A549 (cell line): ENCODE data around the gene AFF2.

ENCODE experiments used
- CTCF ChIP-seq: fragments of >200 bp; sonication (Bioruptor Twin); formaldehyde crosslinking; IDR thresholded peaks from 3 replicates; pipeline ENCODE4 v1.5.1; 2016
- EP300 ChIP-seq, 2 experiments: fragments of >200 bp; sonication (Bioruptor Twin); formaldehyde crosslinking; IDR thresholded peaks; 2 replicates in 1 of 2; 3 replicates in 1 of 2; pipeline ENCODE4 v1.6.1; 2016 to 2017
- HOXA7 ChIP-seq: fragments of 250-450 bp; sonication (Bioruptor Pico); IDR thresholded peaks from 2 replicates; pipeline ENCODE4 v1.5.0; 2020; ENCODE audit warnings: mild to moderate bottlenecking, moderate library complexity
- KDM5A ChIP-seq: fragments of 200-600 bp; sonication (generic); IDR thresholded peaks from 2 replicates; pipeline ENCODE4 v1.6.1; 2016; ENCODE audit warnings: antibody characterized with exemption, mild to moderate bottlenecking
- MAZ ChIP-seq: fragments of 150-350 bp; IDR thresholded peaks from 2 replicates; pipeline ENCODE4 v1.6.1; 2014; ENCODE audit warnings: antibody characterized with exemption, low read depth, low read length, borderline replicate concordance
- NPAS2 ChIP-seq: fragments of 250-450 bp; sonication (Bioruptor Pico); IDR thresholded peaks from 2 replicates; pipeline ENCODE4 v1.8.0; 2022; ENCODE audit warnings: mild to moderate bottlenecking, moderate library complexity, borderline replicate concordance
- POLR2A ChIP-seq: IDR thresholded peaks from 2 replicates; pipeline ENCODE4 v1.6.1; 2012; ENCODE audit warnings: mild to moderate bottlenecking, low read length
- TP53 ChIP-seq: fragments of 250-450 bp; sonication (Bioruptor Pico); IDR thresholded peaks from 2 replicates; pipeline ENCODE4 v1.5.0; 2021; ENCODE audit warnings: mild to moderate bottlenecking, moderate library complexity

- no peak for TF ChIP-seq MAZ
- TF ChIP-seq EP300 (IDR thresholded peaks at IDR 0.05): no peak
- TF ChIP-seq CTCF: no peak
- TF ChIP-seq HOXA7 (CRISPR knock-in tag): no peak
- no peak for TF ChIP-seq POLR2A
- no peak for TF ChIP-seq TP53 (CRISPR knock-in tag)
- no peak for TF ChIP-seq NPAS2 (CRISPR knock-in tag)
- TF ChIP-seq KDM5A: no peak
These were observed 447.1 kb downstream of the AFF2 start for GRCh38 chrX:148947399-148947975.
